ENCODE data around the gene PGA5.
"Not testable (repeated sequence)": the region's sequence is repeated elsewhere in the genome, so short reads cannot be mapped to it uniquely, and the experiment has no call there.

Gene PGA5

GRCh38 chr11:61231033-61231432 is 9.9 kb upstream of the PGA5 start:
- DNase-seq (ENCODE audit: low read depth); H3K9me3 ChIP-seq (ENCODE audit: control insufficient read depth, low read length); H3K36me3 ChIP-seq (ENCODE audit: control insufficient read depth, insufficient read depth, low read length, severe bottlenecking); H3K9ac ChIP-seq (ENCODE audit: low read length); H3K4me1 ChIP-seq (ENCODE audit: control insufficient read depth, insufficient read depth, low read length); H3K4me3 ChIP-seq (ENCODE audit: low read length); H3K27me3 ChIP-seq (replicated peaks; ENCODE audit: control insufficient read depth, insufficient read depth, low read length): not testable (repeated sequence)

GRCh38 chr11:61231585-61231984 is 9.4 kb upstream of the PGA5 start:
- not testable (repeated sequence) for H3K9me3 ChIP-seq (ENCODE audit: control insufficient read depth, low read length); H3K4me1 ChIP-seq (ENCODE audit: control insufficient read depth, insufficient read depth, low read length); H3K9ac ChIP-seq (ENCODE audit: low read length); H3K36me3 ChIP-seq (ENCODE audit: control insufficient read depth, insufficient read depth, low read length, severe bottlenecking); H3K4me3 ChIP-seq (ENCODE audit: low read length); H3K27me3 ChIP-seq (replicated peaks; ENCODE audit: control insufficient read depth, insufficient read depth, low read length); DNase-seq (ENCODE audit: low read depth)

- not testable (repeated sequence) for H3K36me3 ChIP-seq (ENCODE audit: control insufficient read depth, insufficient read depth, low read length, severe bottlenecking); H3K27me3 ChIP-seq (replicated peaks; ENCODE audit: control insufficient read depth, insufficient read depth, low read length); H3K9me3 ChIP-seq (ENCODE audit: control insufficient read depth, low read length); DNase-seq (ENCODE audit: low read depth); H3K4me3 ChIP-seq (ENCODE audit: low read length); H3K9ac ChIP-seq (ENCODE audit: low read length); H3K4me1 ChIP-seq (ENCODE audit: control insufficient read depth, insufficient read depth, low read length)
Measured at GRCh38 chr11:61232548-61233145, 8.3 kb upstream of the PGA5 start.

- DNase-seq (ENCODE audit: low read depth); H3K36me3 ChIP-seq (ENCODE audit: control insufficient read depth, insufficient read depth, low read length, severe bottlenecking); H3K4me3 ChIP-seq (ENCODE audit: low read length); H3K9ac ChIP-seq (ENCODE audit: low read length); H3K27me3 ChIP-seq (replicated peaks; ENCODE audit: control insufficient read depth, insufficient read depth, low read length); H3K9me3 ChIP-seq (ENCODE audit: control insufficient read depth, low read length); H3K4me1 ChIP-seq (ENCODE audit: control insufficient read depth, insufficient read depth, low read length): not testable (repeated sequence)
Measured at GRCh38 chr11:61237130-61237529, 3.8 kb upstream of the PGA5 start.

GRCh38 chr11:61240288-61240687 is 687 bp upstream of the PGA5 start:
- H3K9me3 ChIP-seq (ENCODE audit: control insufficient read depth, low read length); H3K36me3 ChIP-seq (ENCODE audit: control insufficient read depth, insufficient read depth, low read length, severe bottlenecking); H3K4me3 ChIP-seq (ENCODE audit: low read length); H3K4me1 ChIP-seq (ENCODE audit: control insufficient read depth, insufficient read depth, low read length); H3K9ac ChIP-seq (ENCODE audit: low read length); DNase-seq (ENCODE audit: low read depth); H3K27me3 ChIP-seq (replicated peaks; ENCODE audit: control insufficient read depth, insufficient read depth, low read length): not testable (repeated sequence)

- H3K4me1 ChIP-seq (ENCODE audit: control insufficient read depth, insufficient read depth, low read length); H3K9me3 ChIP-seq (ENCODE audit: control insufficient read depth, low read length); H3K9ac ChIP-seq (ENCODE audit: low read length); H3K4me3 ChIP-seq (ENCODE audit: low read length); H3K27me3 ChIP-seq (replicated peaks; ENCODE audit: control insufficient read depth, insufficient read depth, low read length); DNase-seq (ENCODE audit: low read depth); H3K36me3 ChIP-seq (ENCODE audit: control insufficient read depth, insufficient read depth, low read length, severe bottlenecking): not testable (repeated sequence)
Measured at GRCh38 chr11:61241526-61241925, 551 bp downstream of the PGA5 start.

GRCh38 chr11:61245284-61245964 is 4.4 kb downstream of the PGA5 start:
- H3K9ac ChIP-seq (ENCODE audit: low read length); DNase-seq (ENCODE audit: low read depth); H3K27me3 ChIP-seq (replicated peaks; ENCODE audit: control insufficient read depth, insufficient read depth, low read length); H3K36me3 ChIP-seq (ENCODE audit: control insufficient read depth, insufficient read depth, low read length, severe bottlenecking); H3K9me3 ChIP-seq (ENCODE audit: control insufficient read depth, low read length); H3K4me1 ChIP-seq (ENCODE audit: control insufficient read depth, insufficient read depth, low read length); H3K4me3 ChIP-seq (ENCODE audit: low read length): not testable (repeated sequence)

- not testable (repeated sequence) for H3K4me1 ChIP-seq (ENCODE audit: control insufficient read depth, insufficient read depth, low read length); H3K9ac ChIP-seq (ENCODE audit: low read length); H3K9me3 ChIP-seq (ENCODE audit: control insufficient read depth, low read length); H3K27me3 ChIP-seq (replicated peaks; ENCODE audit: control insufficient read depth, insufficient read depth, low read length); H3K4me3 ChIP-seq (ENCODE audit: low read length); DNase-seq (ENCODE audit: low read depth); H3K36me3 ChIP-seq (ENCODE audit: control insufficient read depth, insufficient read depth, low read length, severe bottlenecking)
Measured at GRCh38 chr11:61248071-61248470, 7.1 kb downstream of the PGA5 start.

GRCh38 chr11:61249201-61249600 is 8.2 kb downstream of the PGA5 start:
- not testable (repeated sequence) for H3K9ac ChIP-seq (ENCODE audit: low read length); H3K9me3 ChIP-seq (ENCODE audit: control insufficient read depth, low read length); H3K4me1 ChIP-seq (ENCODE audit: control insufficient read depth, insufficient read depth, low read length); H3K36me3 ChIP-seq (ENCODE audit: control insufficient read depth, insufficient read depth, low read length, severe bottlenecking); DNase-seq (ENCODE audit: low read depth); H3K27me3 ChIP-seq (replicated peaks; ENCODE audit: control insufficient read depth, insufficient read depth, low read length); H3K4me3 ChIP-seq (ENCODE audit: low read length)

- not testable (repeated sequence) for H3K36me3 ChIP-seq (ENCODE audit: control insufficient read depth, insufficient read depth, low read length, severe bottlenecking); H3K4me3 ChIP-seq (ENCODE audit: low read length); DNase-seq (ENCODE audit: low read depth); H3K4me1 ChIP-seq (ENCODE audit: control insufficient read depth, insufficient read depth, low read length); H3K9me3 ChIP-seq (ENCODE audit: control insufficient read depth, low read length); H3K9ac ChIP-seq (ENCODE audit: low read length); H3K27me3 ChIP-seq (replicated peaks; ENCODE audit: control insufficient read depth, insufficient read depth, low read length)
Measured at GRCh38 chr11:61250796-61251765, 10.1 kb downstream of the PGA5 start.

GRCh38 chr11:61252332-61252731 is 11.4 kb downstream of the PGA5 start:
- not testable (repeated sequence) for H3K9ac ChIP-seq (ENCODE audit: low read length); DNase-seq (ENCODE audit: low read depth); H3K4me3 ChIP-seq (ENCODE audit: low read length); H3K4me1 ChIP-seq (ENCODE audit: control insufficient read depth, insufficient read depth, low read length); H3K27me3 ChIP-seq (replicated peaks; ENCODE audit: control insufficient read depth, insufficient read depth, low read length); H3K36me3 ChIP-seq (ENCODE audit: control insufficient read depth, insufficient read depth, low read length, severe bottlenecking); H3K9me3 ChIP-seq (ENCODE audit: control insufficient read depth, low read length)

All from adipocyte (in vitro differentiated cells).